Smooth muscle cell (in vitro differentiated cells): ENCODE measurements around the gene IER5L. TPM values are rescaled to one million over a fixed set of nuclear protein-coding genes. Genes with fewer than 3 reads are reported as not detected.

Source experiments
- DNase-seq: peaks from one replicate; lab custom pipeline; 2025; ENCODE audit not compliant: unreplicated experiment; lab: John Stamatoyannopoulos, UW
- H2AFZ ChIP-seq: fragments of 200-600 bp; sonication (generic); 2 replicates; pipeline ENCODE4 v1.6.0; 2016; ENCODE audit warnings: antibody characterized with exemption, low read depth, mild to moderate bottlenecking
- H3F3A ChIP-seq: fragments of 200-600 bp; sonication (generic); 2 replicates; pipeline ENCODE4 v1.6.0; 2017; ENCODE audit warnings: antibody characterized with exemption, low read depth
- H3K27ac ChIP-seq: fragments of 200-600 bp; sonication (generic); 2 replicates; pipeline ENCODE4 v1.5.1; 2016; ENCODE audit warnings: low read depth, mild to moderate bottlenecking
- H3K27me3 ChIP-seq: fragments of 200-600 bp; sonication (generic); 2 replicates; pipeline ENCODE4 v1.6.1; 2016; ENCODE audit warnings: low read depth, mild to moderate bottlenecking
- H3K36me3 ChIP-seq: fragments of 200-600 bp; sonication (generic); 2 replicates; pipeline ENCODE4 v1.5.1; 2016; ENCODE audit warnings: low read depth
- H3K4me1 ChIP-seq: fragments of 200-600 bp; sonication (generic); 2 replicates; pipeline ENCODE4 v1.5.1; 2016; ENCODE audit warnings: low read depth
- H3K4me2 ChIP-seq: fragments of 200-600 bp; sonication (generic); 2 replicates; pipeline ENCODE4 v1.6.0; 2016; ENCODE audit warnings: mild to moderate bottlenecking
- H3K4me3 ChIP-seq: fragments of 200-600 bp; sonication (generic); 2 replicates; pipeline ENCODE4 v1.5.1; 2016; ENCODE audit warnings: mild to moderate bottlenecking
- H3K79me2 ChIP-seq: fragments of 200-600 bp; sonication (generic); 2 replicates; pipeline ENCODE4 v1.6.0; 2016; ENCODE audit warnings: low read depth, mild to moderate bottlenecking
- H3K9ac ChIP-seq: fragments of 200-600 bp; sonication (generic); 2 replicates; pipeline ENCODE4 v1.6.0; 2016; ENCODE audit warnings: low read depth
- H3K9me3 ChIP-seq: fragments of 200-600 bp; sonication (generic); replicated peaks from 2 replicates; pipeline ENCODE4 v1.5.1; 2016; ENCODE audit warnings: low read depth
- H4K20me1 ChIP-seq: fragments of 200-600 bp; sonication (generic); 2 replicates; pipeline ENCODE4 v1.6.0; 2016; ENCODE audit warnings: low read depth
- WGBS: methylation state at CpG from one replicate; pipeline ENCODE4 v1.1.7; 2016; ENCODE audit warnings: low lambda C conversion rate; 5-methylcytosine and 5-hydroxymethylcytosine counted together
- polyA plus RNA-seq: library from polyadenylated mRNA; unstranded; fragments of >200 nt; fragmentation: Nextera tagmentation; extraction: Ambion mirVana; gene quantifications from 2 replicates; pipeline ENCODE4 v1.2.1, GENCODE V29; 2016
- total RNA-seq: library from RNA; depleted of rRNA; stranded (reverse); fragments of >200 nt; gene quantifications from 2 replicates; pipeline ENCODE4 v1.2.3, GENCODE V29; 2014
- TF ChIP-seq, protein P1 (sequence below): fragments of 200-600 bp; sonication (generic); IDR thresholded peaks from 2 replicates; pipeline ENCODE4 v1.5.1; 2017; ENCODE audit warnings: borderline replicate concordance, mild to moderate bottlenecking, antibody characterized with exemption; ENCODE audit not compliant: insufficient read depth, poor library complexity, severe bottlenecking

IER5L gene
- total and polyA plus RNA-seq, 2 experiments from 2014 or later, result 28.3 to 31.7 TPM

DNA sequence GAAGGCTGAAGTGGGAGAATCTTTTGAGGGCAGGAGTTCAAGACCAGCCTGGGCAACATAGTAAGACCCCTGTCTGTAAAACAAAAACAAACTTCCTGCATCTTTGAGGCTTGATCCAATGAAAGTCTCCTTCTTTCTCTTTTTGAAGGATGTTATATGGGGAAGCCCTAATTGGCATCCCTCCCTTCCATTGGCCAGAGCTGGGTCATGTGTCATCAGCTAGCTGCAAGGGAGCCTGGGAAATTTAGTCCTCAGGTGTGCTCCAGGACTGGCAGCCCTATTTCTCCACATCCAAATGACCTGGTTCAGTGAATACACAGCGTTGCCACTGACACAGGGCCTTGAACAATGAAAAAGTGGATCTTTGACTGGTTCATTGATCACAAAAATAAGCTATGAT lies 9.0 kb upstream of the IER5L start:
- 81% methylated on average over 1 of the region's 1 CpG for WGBS
- H3K9ac ChIP-seq, result no peak overlapping the region
- H2AFZ ChIP-seq, result no peak overlapping the region
- TF ChIP-seq, protein P1, sequence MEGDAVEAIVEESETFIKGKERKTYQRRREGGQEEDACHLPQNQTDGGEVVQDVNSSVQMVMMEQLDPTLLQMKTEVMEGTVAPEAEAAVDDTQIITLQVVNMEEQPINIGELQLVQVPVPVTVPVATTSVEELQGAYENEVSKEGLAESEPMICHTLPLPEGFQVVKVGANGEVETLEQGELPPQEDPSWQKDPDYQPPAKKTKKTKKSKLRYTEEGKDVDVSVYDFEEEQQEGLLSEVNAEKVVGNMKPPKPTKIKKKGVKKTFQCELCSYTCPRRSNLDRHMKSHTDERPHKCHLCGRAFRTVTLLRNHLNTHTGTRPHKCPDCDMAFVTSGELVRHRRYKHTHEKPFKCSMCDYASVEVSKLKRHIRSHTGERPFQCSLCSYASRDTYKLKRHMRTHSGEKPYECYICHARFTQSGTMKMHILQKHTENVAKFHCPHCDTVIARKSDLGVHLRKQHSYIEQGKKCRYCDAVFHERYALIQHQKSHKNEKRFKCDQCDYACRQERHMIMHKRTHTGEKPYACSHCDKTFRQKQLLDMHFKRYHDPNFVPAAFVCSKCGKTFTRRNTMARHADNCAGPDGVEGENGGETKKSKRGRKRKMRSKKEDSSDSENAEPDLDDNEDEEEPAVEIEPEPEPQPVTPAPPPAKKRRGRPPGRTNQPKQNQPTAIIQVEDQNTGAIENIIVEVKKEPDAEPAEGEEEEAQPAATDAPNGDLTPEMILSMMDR, result no peak
- no peaks in the 10 kb centered on the region for H3K79me2 ChIP-seq
- H3K9me3 ChIP-seq, result no peaks in the 10 kb centered on the region
- H3K4me2 ChIP-seq, result no peak overlapping the region
- no peaks in the 10 kb centered on the region for H3K27me3 ChIP-seq
- peaks cover 11% of the 10 kb centered on the region for H3K4me1 ChIP-seq
- no peak overlapping the region for H3K4me3 ChIP-seq
- no peak for DNase-seq
- H4K20me1 ChIP-seq, result no peaks in the 10 kb centered on the region
- no peaks in the 10 kb centered on the region for H3F3A ChIP-seq
- no peak overlapping the region for H3K27ac ChIP-seq
- no peaks in the 10 kb centered on the region for H3K36me3 ChIP-seq

DNA sequence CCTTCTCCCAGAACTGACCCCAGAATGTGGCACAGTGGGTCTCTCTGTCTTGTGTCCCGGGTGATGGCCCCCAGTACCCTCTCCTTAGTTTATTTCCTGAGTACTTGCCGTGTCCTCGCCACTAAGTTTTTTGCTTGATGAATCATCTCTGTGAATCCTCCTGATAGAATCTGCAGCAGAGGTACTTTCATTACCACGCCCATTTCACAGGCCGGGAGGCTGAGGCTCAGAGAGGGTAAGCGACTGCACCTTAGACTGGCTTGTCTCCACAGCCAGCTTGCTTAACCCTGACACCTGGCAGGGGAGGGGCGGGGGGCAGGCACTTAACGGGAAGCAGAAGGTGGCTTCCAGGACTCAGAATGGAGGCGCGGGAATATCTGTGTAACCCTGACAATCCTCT lies 7.9 kb upstream of the IER5L start:
- Histone ChIP-seq H3K9me3 (no peaks in the 10 kb centered on the region), H3K4me2 (no peak overlapping the region), H3K36me3 (no peaks in the 10 kb centered on the region), H3K79me2 (no peaks in the 10 kb centered on the region), H3K4me1 (peaks cover 11% of the 10 kb centered on the region), H3K9ac (no peak overlapping the region), H3K27me3 (no peaks in the 10 kb centered on the region), H3K27ac (no peak overlapping the region), H4K20me1 (no peaks in the 10 kb centered on the region), H3F3A (no peaks in the 10 kb centered on the region), H3K4me3 (no peak overlapping the region), H2AFZ (no peak overlapping the region)
- TF ChIP-seq, protein P1, result no peak
- 71% methylated on average over 10 of the region's 10 CpGs for WGBS
- DNase-seq, result no peak

DNA sequence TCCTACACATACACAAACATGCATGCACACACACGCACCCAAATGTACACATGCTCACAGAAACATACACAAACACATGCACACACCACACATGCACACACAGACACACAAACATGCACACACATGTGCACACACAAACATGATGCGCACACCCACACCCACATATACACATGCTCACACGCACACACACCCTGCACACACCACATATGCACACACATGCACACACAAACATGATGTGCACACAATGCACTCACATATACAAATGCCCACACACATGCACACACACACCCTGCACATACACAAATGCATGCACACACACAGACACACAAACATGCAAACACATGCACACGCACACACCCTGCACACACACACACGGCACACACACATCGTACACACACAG lies 7.3 kb upstream of the IER5L start:
- H3K27ac ChIP-seq, result no peak overlapping the region
- H3K79me2 ChIP-seq, result no peaks in the 10 kb centered on the region
- no peak overlapping the region for H2AFZ ChIP-seq
- TF ChIP-seq, protein P1, result no peak
- 100% methylated on average over 6 of the region's 6 CpGs for WGBS
- no peaks in the 10 kb centered on the region for H3K36me3 ChIP-seq
- peaks cover 11% of the 10 kb centered on the region for H3K4me1 ChIP-seq
- DNase-seq, result no peak
- no peak overlapping the region for H3K4me3 ChIP-seq
- H4K20me1 ChIP-seq, result no peaks in the 10 kb centered on the region
- H3K9me3 ChIP-seq, result no peaks in the 10 kb centered on the region
- H3K9ac ChIP-seq, result no peak overlapping the region
- no peak overlapping the region for H3K4me2 ChIP-seq
- H3K27me3 ChIP-seq, result no peaks in the 10 kb centered on the region
- no peaks in the 10 kb centered on the region for H3F3A ChIP-seq

DNA sequence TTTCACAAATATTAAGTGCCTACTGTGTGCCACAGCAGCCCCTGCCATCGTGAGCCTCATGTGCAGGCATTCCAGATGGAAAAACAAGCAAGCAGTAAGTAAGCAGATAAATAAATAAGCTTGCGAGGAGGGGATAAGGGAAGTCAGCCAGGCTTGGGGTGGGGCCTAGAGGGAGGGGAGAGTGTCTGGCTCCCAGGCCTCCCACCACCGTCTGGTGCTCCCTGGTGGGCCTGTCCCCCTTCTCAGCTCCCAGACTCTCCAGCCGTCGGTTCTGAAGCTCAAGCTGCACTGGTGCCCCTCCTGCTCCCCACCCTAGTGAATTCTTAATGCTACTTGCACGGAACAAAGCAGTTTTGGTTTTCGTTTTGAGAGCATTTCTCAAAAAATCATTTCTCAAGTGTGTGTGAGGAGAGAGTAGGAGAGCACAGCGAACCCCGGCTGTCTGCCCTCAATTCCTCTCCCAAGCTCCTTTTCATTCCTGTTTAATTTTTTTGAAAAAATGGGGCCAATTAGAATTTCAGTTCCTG lies 6.6 kb upstream of the IER5L start:
- WGBS, result 39% methylated on average over 9 of the region's 9 CpGs
- Histone ChIP-seq H3K79me2 (no peaks in the 10 kb centered on the region), H3K36me3 (no peaks in the 10 kb centered on the region), H3K4me3 (no peak overlapping the region), H4K20me1 (no peaks in the 10 kb centered on the region), H3F3A (no peaks in the 10 kb centered on the region), H3K9me3 (no peaks in the 10 kb centered on the region), H3K9ac (no peak overlapping the region), H2AFZ (no peak overlapping the region), H3K4me2 (no peak overlapping the region), H3K27ac (no peak overlapping the region), H3K27me3 (no peaks in the 10 kb centered on the region), H3K4me1 (peaks cover 12% of the 10 kb centered on the region)
- TF ChIP-seq, protein P1, result no peak
- no peak for DNase-seq
